OCI-LY7 (cell line): ENCODE data around the gene EHF.

Experiments used
- EZH2phosphoT487 ChIP-seq: fragments of 200-600 bp; sonication (generic); IDR thresholded peaks from 2 replicates; pipeline ENCODE4 v1.6.1; 2018; ENCODE audit warnings: low read depth, borderline replicate concordance, mild to moderate bottlenecking, mixed run types, antibody characterized with exemption, low read length, moderate library complexity, mixed read lengths
- TF ChIP-seq, protein P1 (sequence below): fragments of 200-600 bp; sonication (generic); conservative IDR thresholded peaks from 2 replicates; pipeline ENCODE4 v1.5.1; 2014; ENCODE audit warnings: mild to moderate bottlenecking, antibody characterized with exemption, low read length, moderate library complexity, mixed read lengths

DNA sequence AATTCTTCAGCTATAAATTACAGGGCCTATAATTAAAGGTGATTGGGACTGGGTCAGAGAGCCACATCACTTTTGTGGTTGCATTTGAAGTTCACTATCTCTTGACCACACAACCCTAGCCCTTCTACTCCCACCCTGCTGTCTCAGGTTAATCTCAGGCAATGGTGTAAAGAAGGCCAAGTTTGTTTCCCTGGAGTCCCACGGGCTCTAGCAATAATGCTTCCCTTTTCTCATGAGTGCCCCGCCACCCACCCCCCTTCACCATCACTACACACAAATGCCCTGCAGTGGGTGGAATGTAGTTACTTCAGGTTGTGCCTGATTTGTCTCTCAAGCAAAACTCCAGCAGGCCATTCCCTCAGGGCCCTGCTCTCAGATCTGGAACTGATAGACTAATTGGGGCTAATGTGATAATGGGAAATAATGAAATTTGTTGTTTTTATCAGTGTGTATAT lies 1.8 kb upstream of the EHF start:
- TF ChIP-seq, protein P1, sequence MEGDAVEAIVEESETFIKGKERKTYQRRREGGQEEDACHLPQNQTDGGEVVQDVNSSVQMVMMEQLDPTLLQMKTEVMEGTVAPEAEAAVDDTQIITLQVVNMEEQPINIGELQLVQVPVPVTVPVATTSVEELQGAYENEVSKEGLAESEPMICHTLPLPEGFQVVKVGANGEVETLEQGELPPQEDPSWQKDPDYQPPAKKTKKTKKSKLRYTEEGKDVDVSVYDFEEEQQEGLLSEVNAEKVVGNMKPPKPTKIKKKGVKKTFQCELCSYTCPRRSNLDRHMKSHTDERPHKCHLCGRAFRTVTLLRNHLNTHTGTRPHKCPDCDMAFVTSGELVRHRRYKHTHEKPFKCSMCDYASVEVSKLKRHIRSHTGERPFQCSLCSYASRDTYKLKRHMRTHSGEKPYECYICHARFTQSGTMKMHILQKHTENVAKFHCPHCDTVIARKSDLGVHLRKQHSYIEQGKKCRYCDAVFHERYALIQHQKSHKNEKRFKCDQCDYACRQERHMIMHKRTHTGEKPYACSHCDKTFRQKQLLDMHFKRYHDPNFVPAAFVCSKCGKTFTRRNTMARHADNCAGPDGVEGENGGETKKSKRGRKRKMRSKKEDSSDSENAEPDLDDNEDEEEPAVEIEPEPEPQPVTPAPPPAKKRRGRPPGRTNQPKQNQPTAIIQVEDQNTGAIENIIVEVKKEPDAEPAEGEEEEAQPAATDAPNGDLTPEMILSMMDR: no peak
- TF ChIP-seq EZH2phosphoT487: no peak
